Hematopoietic multipotent progenitor cell treated with erythropoietin and hydrocortisone succinate and interleukin-3 and kit ligand, for 8 days (in vitro differentiated cells): ENCODE measurements around the gene DIAPH2.
"Not testable (repeated sequence)": the region's sequence is repeated elsewhere in the genome, so short reads cannot be mapped to it uniquely, and the experiment has no call there.

Experiments used
- DNase-seq: peaks from one replicate; pipeline ENCODE4 v3.0.0-alpha.2; 2015

Gene DIAPH2

DNA sequence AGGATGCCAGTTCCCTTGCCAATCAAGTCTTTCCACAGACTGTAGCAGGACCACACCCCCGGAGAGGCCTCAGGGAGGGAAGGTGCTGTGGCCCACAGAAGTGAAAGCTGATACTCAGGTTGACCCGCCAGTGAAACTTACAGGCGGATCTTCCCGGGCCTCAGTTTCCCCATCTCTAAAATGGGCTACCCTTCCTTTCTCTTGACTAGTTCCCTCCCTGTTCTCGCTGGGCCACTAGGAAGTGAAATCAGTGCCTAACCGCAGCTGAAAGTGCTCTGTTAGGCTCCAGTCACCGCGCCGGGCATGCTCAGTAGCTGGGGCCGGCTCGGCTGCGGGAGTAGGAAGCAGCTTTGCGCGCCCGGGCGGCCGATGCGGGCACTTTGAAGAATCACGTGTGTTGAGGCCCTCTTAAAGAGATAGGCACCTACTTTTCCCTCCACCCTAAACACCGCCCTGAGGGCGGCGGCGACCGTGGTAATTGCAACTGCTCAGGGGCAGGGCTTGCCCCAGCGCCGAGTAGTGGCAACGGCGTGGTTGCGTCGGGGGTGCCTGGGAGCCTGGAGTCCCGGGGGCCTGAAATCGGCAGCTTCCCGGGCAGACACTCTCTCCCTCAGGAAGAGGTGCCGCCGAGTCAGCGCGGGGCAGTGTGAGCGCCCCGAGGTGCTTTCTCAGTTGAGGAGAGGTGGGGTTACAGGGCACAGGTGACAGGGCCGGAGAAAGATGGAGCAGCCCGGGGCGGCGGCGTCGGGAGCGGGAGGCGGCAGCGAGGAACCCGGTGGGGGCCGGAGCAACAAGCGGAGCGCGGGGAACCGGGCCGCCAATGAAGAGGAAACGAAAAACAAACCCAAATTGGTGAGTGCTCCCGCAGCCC is at the start of gene DIAPH2:
DIAPH2 (plus strand) TSS at position 504 of the 871 bp plus-strand sequence.
- peak; percentile 68 for DNase-seq

DNA sequence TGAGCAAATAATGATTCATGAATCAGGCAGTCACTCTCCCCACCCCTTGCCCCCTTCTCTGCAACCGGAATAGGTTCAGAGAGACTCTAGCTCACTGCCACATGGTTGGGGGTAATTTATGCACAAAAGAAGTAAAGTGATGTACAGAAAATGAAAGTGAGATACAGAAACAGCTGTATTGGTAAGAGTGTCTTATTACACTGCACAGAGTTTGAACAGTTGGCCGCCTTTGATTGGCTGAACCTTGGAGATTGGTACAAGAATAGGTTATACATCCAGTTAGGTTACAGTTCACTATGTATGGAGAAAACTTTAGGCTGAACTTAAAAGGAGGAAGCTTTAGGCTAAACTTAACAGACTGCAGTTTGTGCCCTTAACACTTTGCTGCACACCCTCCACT is 34.6 kb upstream of the DIAPH2 start:
- DNase-seq: no peak

DNA sequence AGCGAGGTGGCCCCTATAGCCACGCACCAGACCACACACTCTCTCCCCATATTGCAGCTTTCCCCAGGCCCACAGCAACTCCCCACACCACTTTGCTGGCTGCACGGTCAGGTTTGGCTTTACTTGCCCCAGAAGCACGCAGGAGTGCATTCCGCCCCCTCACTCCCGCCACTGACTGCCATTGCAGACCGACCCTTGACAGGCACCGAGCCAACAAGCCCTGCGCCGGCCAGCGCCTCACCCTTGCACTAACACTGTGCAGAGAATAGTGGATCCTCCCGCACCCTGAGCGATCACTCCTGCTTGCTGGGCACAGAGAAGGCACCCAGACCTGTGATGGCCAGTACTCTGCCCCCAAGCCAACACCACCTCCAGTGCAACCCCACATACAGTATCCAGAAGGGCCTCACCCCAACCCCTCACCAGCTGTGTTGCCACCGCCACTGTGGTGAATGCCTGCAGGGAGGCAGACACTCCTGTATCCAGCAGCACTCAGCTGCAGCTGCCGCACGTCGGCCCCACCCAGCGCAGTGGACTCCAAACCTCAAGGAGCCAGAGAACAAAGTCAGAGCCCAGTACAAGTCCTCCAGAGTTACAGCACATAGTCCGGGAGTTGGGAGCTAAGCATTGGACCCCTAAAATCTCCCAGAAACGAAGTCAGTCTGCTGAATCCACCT is 28.6 kb upstream of the DIAPH2 start:
- DNase-seq: no peak

DNA sequence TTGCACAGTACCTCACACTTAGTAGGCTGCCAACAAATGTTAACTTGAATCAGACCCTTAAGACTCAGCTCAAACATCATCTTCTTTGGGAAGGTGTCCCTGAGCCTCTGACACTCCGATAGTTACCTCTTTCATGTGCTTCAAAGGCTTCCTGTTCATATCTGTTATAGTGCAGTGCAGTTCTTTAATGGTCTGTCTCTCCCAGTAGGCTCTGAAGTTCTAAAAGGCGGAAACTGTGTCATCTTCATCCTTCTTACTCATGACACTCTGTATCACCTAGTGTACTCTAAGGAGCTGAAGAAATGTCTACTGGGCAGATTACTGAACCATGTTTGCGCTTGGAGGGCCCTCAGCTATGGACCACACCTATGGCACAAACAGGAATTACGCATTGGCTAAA is 2.1 kb upstream of the DIAPH2 start:
- DNase-seq: no peak

GRCh38 chrX:96683997-96684338 is 674 bp upstream of the DIAPH2 start:
- no peak for DNase-seq

GRCh38 chrX:96685210-96686099 is 813 bp downstream of the DIAPH2 start:
- peak; percentile 28 for DNase-seq

- DNase-seq: no peak
These were observed 3.1 kb downstream of the DIAPH2 start for GRCh38 chrX:96687776-96688175.

GRCh38 chrX:96688789-96689188 is 4.1 kb downstream of the DIAPH2 start:
- DNase-seq: no peak

DNA sequence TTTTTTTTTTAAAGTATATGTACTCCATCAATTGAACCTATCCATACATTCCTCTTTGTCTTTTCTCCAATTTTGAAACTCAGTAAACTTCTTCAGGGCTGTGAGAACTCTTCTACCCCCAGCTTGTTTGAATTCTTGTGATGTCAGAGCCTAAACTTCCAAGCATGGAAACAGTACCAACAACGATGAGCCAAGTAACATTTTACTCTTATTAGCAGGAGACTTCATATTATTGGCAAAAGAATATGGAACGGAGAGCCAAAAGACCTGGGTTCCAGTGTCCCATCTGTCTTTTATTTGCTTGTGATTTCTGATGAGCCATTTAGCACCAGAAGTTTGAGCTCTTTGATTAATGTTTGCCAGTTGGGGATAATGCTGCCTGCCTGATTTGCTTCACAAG is 5.3 kb downstream of the DIAPH2 start:
- no peak for DNase-seq

DNA sequence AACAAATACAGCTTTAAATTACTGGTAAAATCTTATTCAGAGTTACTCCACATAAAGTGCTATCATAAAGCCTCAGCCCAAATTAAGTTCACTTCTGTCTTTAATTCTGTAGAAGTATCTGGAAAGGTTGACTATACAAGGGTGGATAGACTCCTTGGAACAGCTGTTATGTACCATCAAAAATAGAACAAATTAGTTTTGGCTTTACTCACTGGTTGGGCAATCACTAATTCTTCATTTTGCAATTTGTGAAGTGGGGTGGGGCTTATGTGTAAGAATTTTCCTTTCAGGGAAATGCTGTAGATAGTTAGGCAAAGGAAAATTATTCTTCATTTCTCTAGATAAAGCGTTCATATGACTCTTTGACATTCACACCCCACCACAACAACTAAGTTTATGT is 7.8 kb downstream of the DIAPH2 start:
- DNase-seq: no peak

DNA sequence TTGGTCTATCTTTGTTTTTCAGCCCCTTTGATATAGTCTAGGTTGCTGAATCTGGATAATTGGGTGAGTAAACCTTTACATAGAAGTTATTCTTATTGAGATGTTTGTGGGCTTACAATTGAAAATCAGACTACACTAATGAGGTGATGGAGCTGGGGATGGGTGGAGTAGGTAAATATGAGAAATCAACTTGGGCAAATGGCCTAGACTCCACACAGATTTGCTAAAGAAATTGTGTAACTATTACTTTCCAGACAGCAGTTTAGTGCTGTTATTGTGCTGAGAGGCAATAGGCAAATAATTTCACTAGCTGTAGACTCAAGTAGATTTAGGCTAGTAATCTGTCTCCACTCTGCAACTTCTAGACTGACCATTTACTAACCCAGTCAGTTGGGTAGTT is 8.2 kb downstream of the DIAPH2 start:
- DNase-seq: no peak

DNA sequence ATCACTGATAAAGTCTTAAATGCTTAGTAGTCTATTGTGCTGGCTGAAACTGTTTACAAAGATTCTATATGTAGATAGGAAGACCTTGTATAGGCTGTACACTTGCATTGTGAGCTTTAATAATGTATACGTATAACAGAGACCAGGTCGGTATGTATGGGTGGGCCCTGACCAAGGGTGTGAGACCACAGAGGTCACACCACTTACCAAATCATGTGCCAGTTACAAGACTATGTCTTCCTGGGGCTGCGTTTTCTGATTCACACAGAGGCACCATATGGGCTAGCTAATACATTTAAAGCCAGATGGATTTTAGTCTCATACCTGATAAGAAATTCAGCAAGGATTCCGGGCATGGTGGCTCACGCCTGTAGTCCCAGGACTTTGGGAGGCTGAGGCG is 8.8 kb downstream of the DIAPH2 start:
- no peak for DNase-seq

GRCh38 chrX:96696462-96696861 is 11.8 kb downstream of the DIAPH2 start:
- DNase-seq: no peak

DNA sequence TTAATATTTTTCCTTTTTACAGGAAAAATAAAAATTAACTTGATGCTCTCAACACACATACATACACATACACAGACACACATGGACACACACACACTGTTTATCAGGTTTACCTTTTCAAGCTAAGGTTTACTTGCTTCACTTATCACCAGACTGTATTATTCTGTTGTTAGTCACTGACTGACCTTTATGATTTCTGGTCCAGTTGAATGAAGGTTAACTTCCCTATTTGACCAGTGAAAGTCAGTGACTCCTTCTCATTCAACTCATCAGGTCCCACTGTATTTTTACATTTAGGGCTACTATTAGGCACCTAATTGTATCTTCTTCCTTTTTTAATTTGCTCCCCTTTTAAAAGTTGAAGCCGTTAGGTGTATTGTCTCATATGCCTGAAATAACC is 16.0 kb downstream of the DIAPH2 start:
- DNase-seq: no peak

GRCh38 chrX:96703379-96703778 is 18.7 kb downstream of the DIAPH2 start:
- DNase-seq: no peak

GRCh38 chrX:96703816-96704215 is 19.2 kb downstream of the DIAPH2 start:
- no peak for DNase-seq

DNA sequence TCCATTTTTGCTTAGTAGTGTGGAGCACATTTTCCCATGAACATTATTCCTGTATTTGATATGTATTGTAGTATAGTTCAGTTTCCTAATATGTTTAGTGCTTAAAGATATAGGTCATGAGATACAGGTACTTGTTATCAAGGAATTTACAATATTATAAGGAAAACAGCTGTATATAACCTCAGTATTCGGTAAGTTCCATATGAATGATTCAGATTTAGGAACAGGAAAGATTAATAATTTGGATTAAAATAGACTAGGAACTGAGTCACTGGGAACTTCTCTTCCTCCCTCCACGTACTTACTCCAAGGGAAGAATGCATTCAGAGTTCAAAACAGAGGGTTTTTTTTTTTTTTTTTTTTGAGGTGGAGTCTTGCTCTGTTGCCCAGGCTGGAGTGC is 20.0 kb downstream of the DIAPH2 start:
- no peak for DNase-seq

DNA sequence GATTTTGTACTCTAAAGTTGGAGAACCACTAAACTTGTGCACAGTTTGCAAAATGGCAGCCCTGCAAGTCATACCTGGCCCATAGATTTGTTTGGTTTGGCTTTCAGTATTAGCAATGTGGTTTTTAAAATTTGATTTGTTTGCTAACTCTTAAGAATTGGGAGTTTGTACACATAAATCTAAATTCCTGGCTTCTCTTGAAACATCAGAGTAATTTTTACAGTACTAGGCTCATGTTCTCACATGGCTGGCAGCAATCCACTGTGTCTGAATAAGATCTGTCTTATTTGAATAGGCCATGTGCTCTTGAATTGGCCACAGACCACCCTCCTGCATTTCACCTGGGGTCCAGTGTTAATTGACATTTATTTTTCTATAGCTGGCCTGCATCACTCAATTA is 21.3 kb downstream of the DIAPH2 start:
- DNase-seq: no peak

- DNase-seq: no peak
These were observed 23.2 kb downstream of the DIAPH2 start for GRCh38 chrX:96707804-96708203.

DNA sequence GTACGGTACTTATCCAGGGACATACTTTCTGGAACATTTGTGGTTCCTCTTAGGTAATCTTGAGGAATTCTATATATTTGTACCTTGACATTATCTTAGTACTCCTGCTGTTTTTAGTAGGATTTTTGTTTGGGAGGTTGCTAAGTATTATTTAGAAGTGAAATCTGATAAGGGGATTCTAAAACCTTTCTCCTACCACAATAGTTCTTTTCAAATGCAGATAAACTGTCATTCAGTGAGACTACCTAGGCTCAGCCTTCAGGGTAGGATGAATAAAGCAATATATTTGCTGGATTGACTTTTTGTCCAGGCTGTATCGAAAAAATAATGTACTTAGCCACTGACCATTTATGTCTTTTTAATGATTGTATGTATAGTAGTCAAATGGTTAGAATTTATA is 25.4 kb downstream of the DIAPH2 start:
- no peak for DNase-seq

DNA sequence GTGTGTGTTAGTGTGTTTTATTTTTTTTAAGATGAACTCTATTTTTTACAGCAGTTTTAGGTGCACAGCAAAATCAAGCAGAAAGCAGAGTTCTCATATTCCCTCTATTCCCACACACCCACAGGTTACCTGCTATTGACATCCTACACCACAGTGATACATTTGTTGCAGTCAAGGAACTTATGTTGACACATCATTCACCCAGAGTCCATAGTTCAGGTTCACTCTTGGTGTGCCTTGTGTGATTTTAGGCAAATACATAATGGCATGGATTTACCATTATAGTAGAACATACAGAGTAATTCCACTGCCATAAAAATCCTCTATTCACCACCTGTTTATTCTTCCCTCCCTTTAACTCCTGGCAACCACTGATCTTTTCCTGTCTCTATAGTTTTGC is 28.7 kb downstream of the DIAPH2 start:
- no peak for DNase-seq

DNA sequence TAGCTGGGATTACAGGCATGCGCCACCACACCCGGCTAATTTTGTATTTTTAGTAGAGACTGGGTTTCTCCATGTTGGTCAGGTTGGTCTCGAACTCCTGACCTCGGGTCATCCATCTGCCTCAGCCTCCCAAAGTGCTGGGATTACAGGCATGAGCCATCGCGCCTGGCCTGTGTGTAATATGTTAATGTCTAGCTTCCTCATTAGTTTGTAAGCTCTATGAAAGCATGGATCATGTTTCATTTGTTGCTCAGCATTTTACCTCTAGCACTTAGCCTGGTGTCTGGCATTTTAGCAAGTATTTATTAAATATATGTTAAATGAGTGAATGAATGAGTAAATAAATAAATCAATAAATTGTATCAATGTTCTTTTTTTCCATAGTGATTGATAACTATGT is 29.8 kb downstream of the DIAPH2 start:
- not testable (repeated sequence) for DNase-seq

- DNase-seq: no peak
These were observed 30.8 kb downstream of the DIAPH2 start for GRCh38 chrX:96715481-96715880.
